ENCODE measurements around the gene MET. TPM values are rescaled to one million over a fixed set of nuclear protein-coding genes. Genes with fewer than 3 reads are reported as not detected.
A peak's percentile ranks its signal among the peaks of the same experiment; 100 is the strongest.

Gene MET
- total and polyA plus RNA-seq, 9 donors: 8.4 to 19.6 (median 13.8) TPM

DNA sequence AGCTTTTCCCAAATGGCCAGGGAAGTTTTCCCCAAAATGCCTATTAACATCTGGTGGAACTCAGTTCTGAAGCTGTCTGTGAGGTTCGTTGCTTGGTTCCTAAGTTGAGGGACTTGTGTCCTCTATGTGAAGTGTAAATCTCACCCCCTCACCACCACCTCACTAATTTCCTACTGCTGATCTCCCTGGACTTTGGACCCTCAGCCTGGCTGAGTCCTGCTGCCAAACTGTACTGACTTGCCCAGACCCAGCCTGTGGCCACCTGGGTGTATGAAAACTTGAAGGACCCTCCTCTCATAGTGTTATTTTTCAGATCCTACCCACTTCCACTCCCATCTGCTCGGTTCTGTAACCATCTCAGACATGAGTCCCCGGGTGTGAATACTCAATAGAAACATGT is 94.9 kb downstream of the MET start:
- Histone ChIP-seq H3K4me3 (ENCODE audit: low read length) (no peak overlapping the region), H3K4me1 (ENCODE audit: control insufficient read depth, insufficient read depth, low read length) (peaks cover 6% of the 10 kb centered on the region), H3K36me3 (ENCODE audit: control insufficient read depth, insufficient read depth, low read length) (peaks cover 2% of the 10 kb centered on the region), H3K27ac (ENCODE audit: low read length) (no peak overlapping the region), H3K9me3 (replicated peaks; ENCODE audit: control insufficient read depth, low read depth, low read length) (no peaks in the 10 kb centered on the region), H3K27me3 (ENCODE audit: control insufficient read depth, insufficient read depth, low read length) (no peaks in the 10 kb centered on the region)
- no peak for DNase-seq
- no CpG with 5 or more reads among the region's 3 CpGs for WGBS (ENCODE audit: insufficient coverage)

GRCh38 chr7:116769546-116769945 is 97.5 kb downstream of the MET start:
- Histone ChIP-seq H3K9me3 (replicated peaks; ENCODE audit: control insufficient read depth, low read depth, low read length) (no peaks in the 10 kb centered on the region), H3K4me3 (ENCODE audit: low read length) (no peak overlapping the region), H3K27me3 (ENCODE audit: control insufficient read depth, insufficient read depth, low read length) (no peaks in the 10 kb centered on the region), H3K4me1 (ENCODE audit: control insufficient read depth, insufficient read depth, low read length) (peaks cover 4% of the 10 kb centered on the region), H3K27ac (ENCODE audit: low read length) (no peak overlapping the region), H3K36me3 (ENCODE audit: control insufficient read depth, insufficient read depth, low read length) (peaks cover 5% of the 10 kb centered on the region)
- DNase-seq: no peak
- no CpG with 5 or more reads among the region's 3 CpGs for WGBS (ENCODE audit: insufficient coverage)

DNA sequence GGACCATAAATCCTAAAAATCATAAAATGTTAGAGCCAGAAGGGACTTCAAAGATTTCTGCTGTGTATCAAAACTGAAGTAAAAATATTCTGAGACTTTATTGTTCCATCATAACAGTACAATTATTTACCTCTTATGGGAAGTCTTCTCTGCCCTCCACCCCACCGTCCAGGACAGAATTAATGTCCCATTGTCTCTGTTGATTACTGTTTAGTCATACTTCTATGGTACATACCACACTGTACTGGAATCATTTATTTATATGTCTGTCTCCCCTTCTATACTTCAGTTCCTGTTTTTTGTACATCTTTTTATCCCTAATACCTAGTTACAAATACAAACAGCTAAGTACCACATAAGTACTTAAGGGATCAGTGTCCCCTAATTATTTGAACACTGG is 98.9 kb downstream of the MET start:
- H3K4me1 ChIP-seq (ENCODE audit: control insufficient read depth, insufficient read depth, low read length): peaks cover 4% of the 10 kb centered on the region
- peaks cover 5% of the 10 kb centered on the region for H3K36me3 ChIP-seq (ENCODE audit: control insufficient read depth, insufficient read depth, low read length)
- H3K27ac ChIP-seq (ENCODE audit: low read length): no peak overlapping the region
- WGBS (ENCODE audit: insufficient coverage): no CpG with 5 or more reads among the region's 1 CpG
- H3K27me3 ChIP-seq (ENCODE audit: control insufficient read depth, insufficient read depth, low read length): no peaks in the 10 kb centered on the region
- no peak for DNase-seq
- H3K4me3 ChIP-seq (ENCODE audit: low read length): no peak overlapping the region
- H3K9me3 ChIP-seq (replicated peaks; ENCODE audit: control insufficient read depth, low read depth, low read length): no peaks in the 10 kb centered on the region

- Histone ChIP-seq H3K27ac (ENCODE audit: low read length) (no peak overlapping the region), H3K4me1 (ENCODE audit: control insufficient read depth, insufficient read depth, low read length) (peaks cover 4% of the 10 kb centered on the region), H3K27me3 (ENCODE audit: control insufficient read depth, insufficient read depth, low read length) (no peaks in the 10 kb centered on the region), H3K36me3 (ENCODE audit: control insufficient read depth, insufficient read depth, low read length) (peaks cover 5% of the 10 kb centered on the region), H3K9me3 (replicated peaks; ENCODE audit: control insufficient read depth, low read depth, low read length) (no peaks in the 10 kb centered on the region), H3K4me3 (ENCODE audit: low read length) (no peak overlapping the region)
- DNase-seq: no peak
- 83% methylated on average over 1 of the region's 7 CpGs for WGBS (ENCODE audit: insufficient coverage)
These were observed 99.6 kb downstream of the MET start for GRCh38 chr7:116771640-116772039.

GRCh38 chr7:116772423-116772863 is 100.4 kb downstream of the MET start:
- DNase-seq: no peak
- H3K9me3 ChIP-seq (replicated peaks; ENCODE audit: control insufficient read depth, low read depth, low read length): no peaks in the 10 kb centered on the region
- H3K27ac ChIP-seq (ENCODE audit: low read length): no peak overlapping the region
- H3K27me3 ChIP-seq (ENCODE audit: control insufficient read depth, insufficient read depth, low read length): no peaks in the 10 kb centered on the region
- H3K4me3 ChIP-seq (ENCODE audit: low read length): no peak overlapping the region
- H3K4me1 ChIP-seq (ENCODE audit: control insufficient read depth, insufficient read depth, low read length): peaks cover 4% of the 10 kb centered on the region
- peaks cover 2% of the 10 kb centered on the region for H3K36me3 ChIP-seq (ENCODE audit: control insufficient read depth, insufficient read depth, low read length)

- Histone ChIP-seq H3K36me3 (ENCODE audit: control insufficient read depth, insufficient read depth, low read length) (peaks cover 2% of the 10 kb centered on the region), H3K27me3 (ENCODE audit: control insufficient read depth, insufficient read depth, low read length) (no peaks in the 10 kb centered on the region), H3K27ac (ENCODE audit: low read length) (no peak overlapping the region)
These were observed 101.1 kb downstream of the MET start for GRCh38 chr7:116772926-116773749.

GRCh38 chr7:116776046-116776445 is 104.0 kb downstream of the MET start:
- Histone ChIP-seq H3K9me3 (replicated peaks; ENCODE audit: control insufficient read depth, low read depth, low read length) (no peaks in the 10 kb centered on the region), H3K4me1 (ENCODE audit: control insufficient read depth, insufficient read depth, low read length) (peaks cover 7% of the 10 kb centered on the region), H3K27me3 (ENCODE audit: control insufficient read depth, insufficient read depth, low read length) (no peaks in the 10 kb centered on the region), H3K4me3 (ENCODE audit: low read length) (no peak overlapping the region), H3K27ac (ENCODE audit: low read length) (no peak overlapping the region), H3K36me3 (ENCODE audit: control insufficient read depth, insufficient read depth, low read length) (peaks cover 9% of the 10 kb centered on the region)
- no peak for DNase-seq
- 100% methylated on average over 1 of the region's 2 CpGs for WGBS (ENCODE audit: insufficient coverage)

More at GRCh38 chr7:116772926-116773749, 101.1 kb downstream of the MET start:
- WGBS (ENCODE audit: insufficient coverage): no CpG with 5 or more reads among the region's 2 CpGs
- no peak for DNase-seq
- Histone ChIP-seq H3K4me3 (ENCODE audit: low read length) (no peak overlapping the region), H3K4me1 (ENCODE audit: control insufficient read depth, insufficient read depth, low read length) (peaks cover 4% of the 10 kb centered on the region), H3K9me3 (replicated peaks; ENCODE audit: control insufficient read depth, low read depth, low read length) (no peaks in the 10 kb centered on the region)

DNA sequence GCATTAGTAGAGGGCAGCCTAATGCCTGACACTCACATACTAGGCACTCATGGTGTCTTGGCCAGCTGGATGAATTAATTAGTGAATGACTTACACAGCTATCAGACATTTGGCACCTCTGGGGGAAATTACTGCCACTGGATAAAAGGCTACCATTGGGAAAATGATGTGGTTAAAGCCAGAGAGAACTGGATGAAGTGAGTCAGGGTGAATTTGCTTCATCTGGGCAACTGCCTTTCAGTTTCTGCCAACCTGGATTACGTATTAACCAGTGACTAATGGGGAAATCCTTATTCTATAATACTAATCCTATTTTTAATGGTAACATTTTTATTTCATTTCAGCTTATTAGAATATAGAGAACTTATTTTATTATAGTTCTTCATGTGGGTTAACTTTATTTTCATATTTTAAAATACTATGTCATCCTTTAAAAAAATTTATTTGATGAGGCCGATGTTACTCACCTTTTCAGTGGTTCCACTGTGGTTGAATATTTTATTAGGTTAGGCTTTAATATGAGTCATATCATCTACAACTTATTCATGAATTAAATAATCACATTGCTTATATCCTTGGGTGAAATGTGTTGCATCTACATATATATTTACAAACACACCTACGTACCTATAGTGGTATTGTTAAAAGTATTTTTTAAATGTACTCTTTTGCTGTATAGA is 104.8 kb downstream of the MET start:
- peaks cover 12% of the 10 kb centered on the region for H3K4me1 ChIP-seq (ENCODE audit: control insufficient read depth, insufficient read depth, low read length)
- peaks cover 9% of the 10 kb centered on the region for H3K36me3 ChIP-seq (ENCODE audit: control insufficient read depth, insufficient read depth, low read length)
- H3K27me3 ChIP-seq (ENCODE audit: control insufficient read depth, insufficient read depth, low read length): no peaks in the 10 kb centered on the region
- H3K4me3 ChIP-seq (ENCODE audit: low read length): no peak overlapping the region
- no peak overlapping the region for H3K27ac ChIP-seq (ENCODE audit: low read length)
- no peaks in the 10 kb centered on the region for H3K9me3 ChIP-seq (replicated peaks; ENCODE audit: control insufficient read depth, low read depth, low read length)
- WGBS (ENCODE audit: insufficient coverage): no CpG with 5 or more reads among the region's 3 CpGs
- DNase-seq: peak; percentile 70

DNA sequence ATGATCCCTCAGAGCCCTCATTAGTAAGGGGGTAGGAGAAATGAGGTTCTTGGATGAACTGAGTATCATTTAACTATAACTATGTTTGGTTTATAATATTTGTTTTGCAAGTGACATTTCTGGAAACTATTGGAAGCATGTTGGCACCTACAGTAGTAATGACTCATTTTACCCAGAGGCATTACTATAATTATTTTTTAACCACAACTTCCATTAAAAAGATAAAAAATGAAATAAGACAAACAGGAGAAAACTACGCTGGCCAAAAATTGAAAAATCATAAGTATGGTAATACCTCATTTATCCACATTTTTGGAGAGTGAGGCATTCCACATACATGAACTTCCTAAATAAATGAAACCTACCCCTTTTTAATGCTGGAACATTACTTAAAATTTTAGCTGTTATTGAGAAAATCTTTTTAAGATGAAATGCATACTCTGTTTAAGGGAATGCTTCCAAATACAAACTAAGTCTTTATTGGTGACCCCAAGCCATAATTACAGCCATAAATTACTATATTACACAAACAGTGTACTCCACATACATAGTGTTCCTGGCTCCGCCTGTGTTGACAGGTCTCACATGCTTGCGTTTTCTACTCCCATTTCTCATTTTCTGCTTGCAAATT is 105.8 kb downstream of the MET start:
- WGBS (ENCODE audit: insufficient coverage): 6% methylated on average over 2 of the region's 3 CpGs
- Histone ChIP-seq H3K4me3 (ENCODE audit: low read length) (no peak overlapping the region), H3K27me3 (ENCODE audit: control insufficient read depth, insufficient read depth, low read length) (no peaks in the 10 kb centered on the region), H3K9me3 (replicated peaks; ENCODE audit: control insufficient read depth, low read depth, low read length) (no peaks in the 10 kb centered on the region), H3K36me3 (ENCODE audit: control insufficient read depth, insufficient read depth, low read length) (peaks cover 9% of the 10 kb centered on the region), H3K4me1 (ENCODE audit: control insufficient read depth, insufficient read depth, low read length) (peaks cover 16% of the 10 kb centered on the region), H3K27ac (ENCODE audit: low read length) (no peak overlapping the region)
- peak; percentile 80 for DNase-seq

GRCh38 chr7:116779216-116779615 is 107.2 kb downstream of the MET start:
- H3K4me1 ChIP-seq (ENCODE audit: control insufficient read depth, insufficient read depth, low read length): peaks cover 19% of the 10 kb centered on the region
- no peaks in the 10 kb centered on the region for H3K27me3 ChIP-seq (ENCODE audit: control insufficient read depth, insufficient read depth, low read length)
- H3K36me3 ChIP-seq (ENCODE audit: control insufficient read depth, insufficient read depth, low read length): peaks cover 12% of the 10 kb centered on the region
- no peak for DNase-seq
- no peak overlapping the region for H3K4me3 ChIP-seq (ENCODE audit: low read length)
- WGBS (ENCODE audit: insufficient coverage): 48% methylated on average over 4 of the region's 4 CpGs
- H3K27ac ChIP-seq (ENCODE audit: low read length): no peak overlapping the region
- no peaks in the 10 kb centered on the region for H3K9me3 ChIP-seq (replicated peaks; ENCODE audit: control insufficient read depth, low read depth, low read length)
